Hair follicle dermal papilla cell (primary cell): Measurements from ENCODE around the gene UCHL1. TPM values are rescaled to one million over a fixed set of nuclear protein-coding genes. Genes with fewer than 3 reads are reported as not detected.

Source experiments
- small RNA-seq: library from RNA; depleted of rRNA; stranded (forward); fragments of <200 nt; gene quantifications from one replicate; pipeline ENCODE3, GENCODE V24; 2012
- total RNA-seq: library from RNA; depleted of rRNA; stranded (reverse); fragments of >200 nt; gene quantifications from 2 replicates; pipeline ENCODE4 v1.2.3, GENCODE V29; 2012

UCHL1 gene
- total RNA-seq, result 136 and 241 TPM in 2 replicates

DNA sequence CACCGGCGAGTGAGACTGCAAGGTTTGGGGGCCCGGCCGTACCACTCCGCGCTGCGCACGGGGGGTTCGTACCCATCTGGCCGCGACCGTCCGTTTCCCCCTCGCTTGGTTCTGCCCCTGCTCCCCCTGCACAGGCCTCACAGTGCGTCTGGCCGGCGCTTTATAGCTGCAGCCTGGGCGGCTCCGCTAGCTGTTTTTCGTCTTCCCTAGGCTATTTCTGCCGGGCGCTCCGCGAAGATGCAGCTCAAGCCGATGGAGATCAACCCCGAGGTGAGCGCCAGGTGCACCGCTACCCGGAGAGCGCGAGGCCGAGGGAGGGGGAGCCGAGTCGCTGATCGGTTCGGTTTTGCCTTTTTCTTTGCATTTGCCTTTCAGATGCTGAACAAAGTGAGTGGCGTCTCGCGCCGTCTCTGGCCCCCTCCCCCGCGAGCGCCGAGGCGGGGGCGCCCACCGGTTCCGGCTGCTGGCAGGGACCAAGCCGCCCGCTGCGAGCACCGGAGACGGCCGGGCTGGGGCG, at the start of gene UCHL1:
Gene UCHL1 (plus strand): TSS at position 189 of the 517 bp plus-strand sequence. CDS start 49 bp downstream, at position 238.

DNA sequence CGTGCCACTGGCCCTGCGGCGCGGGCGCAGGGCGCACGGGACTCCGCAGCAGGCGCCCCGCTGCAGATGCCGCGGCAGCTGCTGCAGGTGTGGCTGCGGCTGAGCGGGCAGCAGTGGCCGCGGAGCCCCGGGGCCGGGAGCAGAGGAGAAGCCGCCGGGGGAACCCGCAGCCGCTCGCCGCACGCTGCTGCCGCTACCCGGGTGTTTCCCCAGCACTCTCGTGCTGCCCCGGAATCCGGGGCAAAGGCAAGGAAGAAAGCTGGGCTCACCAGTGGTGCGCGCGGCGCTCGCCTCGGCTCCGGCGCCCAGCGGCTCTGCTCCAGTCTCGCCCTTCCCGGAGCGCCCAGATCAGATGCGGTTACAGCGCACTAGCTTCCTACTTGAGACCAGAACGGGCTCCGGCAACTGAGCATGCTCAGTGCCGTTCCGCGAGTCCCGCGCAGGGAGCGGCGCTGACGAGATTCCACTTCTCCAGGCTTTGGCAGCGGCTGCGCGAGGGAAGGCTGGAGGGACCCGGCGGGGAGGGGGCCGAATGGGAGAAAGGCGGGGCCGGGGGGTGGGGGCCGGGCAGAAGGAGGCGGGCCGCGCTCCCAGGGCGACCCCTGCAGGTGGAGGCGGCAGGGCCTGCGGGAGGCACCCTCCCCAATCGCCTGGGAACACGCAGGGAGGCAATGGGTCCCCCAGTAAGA, 42.4 kb upstream of the UCHL1 start, which contains the start of gene APBB2:
Gene APBB2 (minus strand): TSS at position 407 of the 689 bp plus-strand sequence. CDS start 181,288 bp downstream, outside the sequence.

Small RNA genes within 50 kb of the gene (small RNA-seq; reads per million reads assigned to genes)
- gene RF00019, result not detected

Other genes with a start within 250 kb of the UCHL1 start
- gene APBB2, start 42.4 kb upstream of the UCHL1 start, total RNA-seq, result 73.8 and 85.2 TPM in 2 replicates